Transverse colon (tissue), 4 donors: Measurements from ENCODE around the gene AKR1E2. TPM values are rescaled to one million over a fixed set of nuclear protein-coding genes. Genes with fewer than 3 reads are reported as not detected.

ENCODE experiments used
- DNase-seq: peaks from one replicate; pipeline ENCODE4 v3.0.0-alpha.2; 2019
- H3K27ac ChIP-seq, 4 donors: fragments of 200-600 bp; sonication (generic); 2 replicates each; pipeline ENCODE4 v1.5.1; 2016 to 2018; ENCODE audit warnings: inconsistent platforms in 4 of 4
- H3K27me3 ChIP-seq: fragments of 200-600 bp; sonication (generic); 2 replicates; pipeline ENCODE4 v1.5.1; 2017; ENCODE audit warnings: inconsistent platforms
- H3K36me3 ChIP-seq, 4 donors: fragments of 200-600 bp; sonication (generic); 2 replicates each; pipeline ENCODE4 v1.5.1; 2017 to 2019; ENCODE audit warnings: inconsistent platforms in 4 of 4
- H3K4me1 ChIP-seq, 4 donors: fragments of 200-600 bp; sonication (generic); 2 replicates each; pipeline ENCODE4 v1.5.1; 2017 to 2020; ENCODE audit warnings: inconsistent platforms in 4 of 4
- H3K4me3 ChIP-seq, 4 donors: fragments of 200-600 bp; sonication (generic); 1 replicate in 1 of 4; 2 replicates in 3 of 4; pipeline versions ENCODE4 v1.5.1 to v1.6.1; 2017 to 2019; ENCODE audit warnings: inconsistent platforms in 4 of 4
- H3K9me3 ChIP-seq, 2 donors: fragments of 200-600 bp; sonication (generic); 2 replicates each; pipeline ENCODE4 v1.5.1; 2017 to 2019; ENCODE audit warnings: inconsistent platforms in 2 of 2
- EP300 ChIP-seq: sonication (generic); formaldehyde crosslinking; IDR thresholded peaks from one replicate; pipeline ENCODE4 v1.6.1; 2017; ENCODE audit warnings: antibody characterized with exemption, low read depth
- POLR2A ChIP-seq: fragments of 450-650 bp; IDR thresholded peaks from one replicate; pipeline ENCODE4 v1.6.1; 2016; ENCODE audit warnings: antibody characterized with exemption, mild to moderate bottlenecking, moderate library complexity
- POLR2AphosphoS5 ChIP-seq, 3 donors: sonication (generic); formaldehyde crosslinking; IDR thresholded peaks; one replicate each; pipeline ENCODE4 v1.6.1; 2016; ENCODE audit warnings: antibody characterized with exemption in 3 of 3
- WGBS, 2 donors: methylation state at CpG; one replicate each; pipeline ENCODE4 v1.1.5; 2018; ENCODE audit warnings: low coverage in 1 of 2; 5-methylcytosine and 5-hydroxymethylcytosine counted together
- in situ Hi-C, 4 donors: fragments of 200-750 bp; cut with MboI; loops; one replicate each; pipeline versions ENCODE4 v1.15.0 to v1.15.1; 2017; ENCODE audit warnings: low sequenced_read_pairs in 3 of 4, low pct_ligation_motif_present in 1 of 4, low pct_unique_long_range_greater_than_20kb in 1 of 4
- intact Hi-C: fragments of 100-400 bp; cut with DNase I; formaldehyde crosslinking; loops from one replicate; pipeline ENCODE4 v1.15.1; 2023; ENCODE audit warnings: low total_unique reads
- total RNA-seq, 4 donors: library from RNA; depleted of rRNA; stranded (reverse); fragments of >200 nt; gene quantifications; one replicate each; pipeline ENCODE4 v1.1.0, GENCODE V29; 2016
- TF ChIP-seq, protein P1 (sequence below), 5 experiments: fragments of 200-600 bp in 3 of 5; fragments of 450-650 bp in 2 of 5; sonication (generic) in 3 of 5; IDR thresholded peaks; 1 replicate in 2 of 5; 2 replicates in 3 of 5; pipeline ENCODE4 v1.5.1; 2016 to 2017; ENCODE audit warnings: antibody characterized with exemption in 5 of 5, inconsistent platforms in 3 of 5, mild to moderate bottlenecking in 2 of 5, moderate library complexity in 1 of 5

AKR1E2 gene
- total RNA-seq, 4 donors from 2014 or later: 3.8 to 34.8 (median 5.3) TPM

DNA sequence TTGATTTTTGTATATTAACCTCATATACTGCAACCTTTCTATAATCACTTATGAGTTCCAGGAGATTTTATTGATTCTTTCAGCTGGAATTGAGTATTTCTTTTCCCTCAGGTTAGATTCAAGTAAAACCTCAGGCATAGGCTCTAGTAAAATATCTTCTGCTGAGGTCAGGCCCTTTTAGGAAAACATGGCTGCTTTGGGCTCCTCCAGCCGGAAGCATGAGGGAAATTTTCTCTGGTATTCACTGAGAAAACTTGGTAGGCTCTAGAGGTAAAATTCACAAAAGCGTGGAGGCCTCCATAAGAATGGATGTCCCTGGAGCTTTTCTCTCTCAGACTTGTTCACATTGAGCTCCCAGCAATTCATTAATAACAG is 56.7 kb downstream of the AKR1E2 start:
- intact Hi-C loops (no loop called here), in situ Hi-C loops (no loop called here)
- H3K36me3 ChIP-seq: no peaks in the 10 kb centered on the region
- H3K4me1 ChIP-seq: no peaks in the 10 kb centered on the region
- H3K27me3 ChIP-seq: no peaks in the 10 kb centered on the region
- DNase-seq: no peak
- H3K4me3 ChIP-seq: no peak overlapping the region
- TF ChIP-seq, protein P1, sequence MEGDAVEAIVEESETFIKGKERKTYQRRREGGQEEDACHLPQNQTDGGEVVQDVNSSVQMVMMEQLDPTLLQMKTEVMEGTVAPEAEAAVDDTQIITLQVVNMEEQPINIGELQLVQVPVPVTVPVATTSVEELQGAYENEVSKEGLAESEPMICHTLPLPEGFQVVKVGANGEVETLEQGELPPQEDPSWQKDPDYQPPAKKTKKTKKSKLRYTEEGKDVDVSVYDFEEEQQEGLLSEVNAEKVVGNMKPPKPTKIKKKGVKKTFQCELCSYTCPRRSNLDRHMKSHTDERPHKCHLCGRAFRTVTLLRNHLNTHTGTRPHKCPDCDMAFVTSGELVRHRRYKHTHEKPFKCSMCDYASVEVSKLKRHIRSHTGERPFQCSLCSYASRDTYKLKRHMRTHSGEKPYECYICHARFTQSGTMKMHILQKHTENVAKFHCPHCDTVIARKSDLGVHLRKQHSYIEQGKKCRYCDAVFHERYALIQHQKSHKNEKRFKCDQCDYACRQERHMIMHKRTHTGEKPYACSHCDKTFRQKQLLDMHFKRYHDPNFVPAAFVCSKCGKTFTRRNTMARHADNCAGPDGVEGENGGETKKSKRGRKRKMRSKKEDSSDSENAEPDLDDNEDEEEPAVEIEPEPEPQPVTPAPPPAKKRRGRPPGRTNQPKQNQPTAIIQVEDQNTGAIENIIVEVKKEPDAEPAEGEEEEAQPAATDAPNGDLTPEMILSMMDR (IDR thresholded peaks at IDR 0.05): no peak
- 75% methylated on average over 2 of the region's 2 CpGs; no CpG with 5 or more reads in 1 of the 2 donors for WGBS, 2 donors
- H3K9me3 ChIP-seq: no peaks in the 10 kb centered on the region
- no peak overlapping the region for H3K27ac ChIP-seq

DNA sequence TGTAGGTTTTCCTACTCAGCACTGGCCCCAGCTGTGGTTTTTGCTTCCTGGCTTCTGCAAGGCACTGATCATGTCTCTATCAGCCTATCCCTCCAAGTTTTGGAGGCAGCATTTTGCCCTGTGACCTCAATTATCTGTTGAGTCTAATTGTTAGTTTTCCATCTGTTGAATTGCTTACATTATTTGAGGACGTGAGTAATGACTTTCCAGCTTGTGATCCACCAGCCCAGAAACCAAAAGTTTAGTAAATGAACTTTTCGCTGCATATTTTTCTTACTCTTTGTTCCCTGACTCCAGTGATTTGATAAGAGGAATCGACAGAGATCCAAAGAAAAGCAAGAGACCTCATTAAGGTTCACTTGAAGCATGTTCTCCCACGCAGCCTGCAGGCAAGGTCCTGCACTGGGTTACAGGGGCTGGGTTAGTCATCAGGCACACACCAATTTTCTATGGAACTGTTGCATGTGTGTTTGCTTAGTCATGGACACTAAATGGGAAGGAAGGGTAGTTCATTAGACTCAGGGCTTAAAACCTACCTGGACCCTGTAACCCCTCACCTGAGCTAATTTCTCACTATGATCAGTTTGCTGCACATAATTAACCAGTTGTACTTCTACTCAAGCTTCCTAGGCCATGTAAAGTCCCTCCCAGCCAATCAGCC is 57.2 kb downstream of the AKR1E2 start:
- TF ChIP-seq EP300: no peak
- TF ChIP-seq POLR2AphosphoS5 (IDR thresholded peaks at IDR 0.05): no peak
- TF ChIP-seq, protein P1 (IDR thresholded peaks at IDR 0.05): no peak
- no peak for TF ChIP-seq POLR2A
- Histone ChIP-seq H3K27ac (no peak overlapping the region), H3K36me3 (no peaks in the 10 kb centered on the region), H3K4me1 (no peaks in the 10 kb centered on the region), H3K27me3 (no peaks in the 10 kb centered on the region), H3K4me3 (no peak overlapping the region), H3K9me3 (no peaks in the 10 kb centered on the region)
- intact Hi-C loops: no loop called here
- 70 to 77% methylated on average over 3 to 4 of the region's 4 CpGs for WGBS, 2 donors
- no peak for DNase-seq
- in situ Hi-C loops: no loop called here

DNA sequence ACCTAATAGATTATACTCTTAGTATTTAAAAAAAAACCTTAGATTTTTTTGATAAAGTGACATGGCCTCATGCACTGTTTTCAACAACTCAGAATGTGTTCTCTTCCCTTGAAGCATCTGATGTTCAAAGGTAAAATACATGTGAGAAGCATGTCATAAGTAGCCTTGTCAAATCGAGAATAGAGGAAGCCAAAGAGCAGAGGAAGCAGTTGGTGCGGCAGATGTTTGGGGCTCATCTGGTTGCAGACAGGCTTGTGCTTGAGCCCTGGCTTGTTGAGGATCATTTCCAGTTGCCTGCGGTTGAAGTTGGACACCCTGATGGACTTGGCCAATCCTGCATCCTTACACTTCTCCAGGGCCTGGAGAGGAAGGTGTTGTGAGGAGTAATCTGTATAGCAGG is 59.2 kb downstream of the AKR1E2 start:
- no peak for DNase-seq
- H3K4me3 ChIP-seq: no peak overlapping the region
- no peaks in the 10 kb centered on the region for H3K4me1 ChIP-seq
- no peak overlapping the region for H3K27ac ChIP-seq
- no peak for TF ChIP-seq POLR2AphosphoS5 (IDR thresholded peaks at IDR 0.05)
- TF ChIP-seq POLR2A: no peak
- WGBS, 2 donors: 43 to 50% methylated on average over 3 of the region's 3 CpGs
- no peaks in the 10 kb centered on the region for H3K36me3 ChIP-seq
- in situ Hi-C loops (no loop called here), intact Hi-C loops (no loop called here)
- H3K9me3 ChIP-seq: no peaks in the 10 kb centered on the region
- H3K27me3 ChIP-seq: no peaks in the 10 kb centered on the region

DNA sequence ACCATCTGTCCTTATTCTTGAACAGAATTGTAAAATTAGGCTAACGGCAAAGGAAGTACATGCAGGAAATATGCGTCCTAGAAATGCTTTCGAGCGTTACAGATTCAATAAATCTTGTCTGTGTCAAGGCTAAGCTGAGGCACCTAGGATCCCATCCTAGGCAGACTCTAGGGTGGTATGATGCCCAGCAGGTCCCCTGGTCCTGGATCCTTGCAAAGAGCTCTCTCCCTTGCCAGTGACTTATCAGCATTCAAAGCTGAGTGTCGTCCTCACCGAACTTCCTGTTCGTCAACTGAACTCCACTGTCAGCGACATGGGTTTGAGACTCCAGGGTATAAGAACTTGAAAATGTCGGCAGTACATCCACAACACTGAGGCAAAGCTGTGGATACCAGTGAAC is 61.5 kb downstream of the AKR1E2 start:
- no peaks in the 10 kb centered on the region for H3K9me3 ChIP-seq
- no peaks in the 10 kb centered on the region for H3K27me3 ChIP-seq
- no peak for DNase-seq
- no peaks in the 10 kb centered on the region for H3K4me1 ChIP-seq
- 75 to 84% methylated on average over 3 to 9 of the region's 9 CpGs for WGBS, 2 donors
- no peak overlapping the region for H3K4me3 ChIP-seq
- in situ Hi-C loops: no loop called here
- no peak for TF ChIP-seq EP300
- no peak for TF ChIP-seq POLR2AphosphoS5 (IDR thresholded peaks at IDR 0.05)
- TF ChIP-seq POLR2A: no peak
- TF ChIP-seq, protein P1 (IDR thresholded peaks at IDR 0.05): no peak
- intact Hi-C loops: no loop called here
- no peaks in the 10 kb centered on the region for H3K36me3 ChIP-seq
- no peak overlapping the region for H3K27ac ChIP-seq

DNA sequence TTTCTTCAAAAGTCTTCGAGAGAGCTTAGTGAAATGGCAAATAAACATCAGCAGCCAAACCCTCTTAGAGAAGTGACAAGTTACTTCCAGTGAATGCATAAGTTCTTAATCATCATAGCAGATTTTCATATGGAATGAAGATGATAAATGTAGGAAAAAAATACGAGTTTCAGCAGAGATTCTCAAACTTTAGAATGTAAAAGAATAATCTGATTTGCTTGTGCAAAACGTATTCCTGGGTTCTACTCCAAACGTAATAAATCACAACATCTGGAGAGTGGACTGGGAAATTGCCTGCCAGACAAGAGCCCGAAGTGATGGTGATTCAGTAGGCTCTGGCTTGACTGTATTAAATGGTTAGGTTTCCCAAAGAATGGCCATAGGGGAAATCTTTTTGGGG is 62.2 kb downstream of the AKR1E2 start:
- Histone ChIP-seq H3K36me3 (no peaks in the 10 kb centered on the region), H3K4me3 (no peak overlapping the region), H3K27me3 (no peaks in the 10 kb centered on the region), H3K4me1 (no peaks in the 10 kb centered on the region), H3K27ac (no peak overlapping the region), H3K9me3 (no peaks in the 10 kb centered on the region)
- DNase-seq: no peak
- TF ChIP-seq EP300 (no peak), POLR2AphosphoS5 (IDR thresholded peaks at IDR 0.05) (no peak), POLR2A (no peak)
- TF ChIP-seq, protein P1 (IDR thresholded peaks at IDR 0.05): no peak
- in situ Hi-C loops (no loop called here), intact Hi-C loops (no loop called here)
- WGBS, 2 donors: 45 to 56% methylated on average over 5 of the region's 5 CpGs
